Activated naive CD8-positive, alpha-beta T cell treated with anti-CD3 and anti-CD28 coated beads, Interleukin-2, amount 10 ng/mL, durations not matched to agents 7 days and 5 days (primary cell): ENCODE measurements around the gene BCL2L1. TPM values are rescaled to one million over a fixed set of nuclear protein-coding genes. Genes with fewer than 3 reads are reported as not detected.
A peak's percentile ranks its signal among the peaks of the same experiment; 100 is the strongest.

ENCODE experiments used
- ATAC-seq: fragments of 150-1000 bp; cut with Tn5 transposase; one replicate; pipeline ENCODE4 v1.10.0; 2021; ENCODE audit warnings: low read depth, moderate library complexity
- POLR2A ChIA-PET: fragments of 350-600 bp; sonication (Branson Sonifier 250); formaldehyde crosslinking; loops from one replicate; lab custom pipeline; 2021; ENCODE audit warnings: antibody characterized with exemption; lab: Charles Lee
- DNase-seq: peaks from one replicate; pipeline ENCODE4 v3.0.0; 2021
- H3K27ac Mint-ChIP-seq: one replicate; pipeline ENCODE4 v1.8.0; 2022; ENCODE audit warnings: mild to moderate bottlenecking, mixed read lengths
- H3K27me3 Mint-ChIP-seq: one replicate; pipeline ENCODE4 v1.8.0; 2022; ENCODE audit warnings: mild to moderate bottlenecking, moderate library complexity, mixed read lengths
- H3K36me3 Mint-ChIP-seq: one replicate; pipeline ENCODE4 v1.8.0; 2021; ENCODE audit warnings: mild to moderate bottlenecking, mixed read lengths
- H3K4me1 Mint-ChIP-seq: one replicate; pipeline ENCODE4 v1.8.0; 2021; ENCODE audit warnings: mixed read lengths
- H3K4me3 Mint-ChIP-seq: one replicate; pipeline ENCODE4 v1.8.0; 2022; ENCODE audit warnings: mild to moderate bottlenecking, moderate library complexity, mixed read lengths
- H3K9me3 Mint-ChIP-seq: one replicate; pipeline ENCODE4 v1.8.0; 2021; ENCODE audit warnings: mixed read lengths
- total RNA-seq, 2 experiments: library from RNA; stranded (reverse); gene quantifications; one replicate each; pipeline ENCODE4 v1.2.3, GENCODE V29; 2021

The BCL2L1 gene
- total RNA-seq, 2 experiments from 2014 or later: 61.7 to 64.5 TPM

- no peak overlapping the region for H3K4me3 Mint-ChIP-seq
- H3K27ac Mint-ChIP-seq: peak overlapping the region; percentile 13
- H3K27me3 Mint-ChIP-seq: no peaks in the 10 kb centered on the region
- H3K9me3 Mint-ChIP-seq: no peaks in the 10 kb centered on the region
- H3K4me1 Mint-ChIP-seq: peaks cover 66% of the 10 kb centered on the region
- ATAC-seq (no peak), DNase-seq (no peak)
- peaks cover 68% of the 10 kb centered on the region for H3K36me3 Mint-ChIP-seq
- POLR2A ChIA-PET: interaction anchor here (2.2 kb wide), 1 partner anchor 11 kb away, joined by 9 read pairs; no protein-coding TSS in a partner anchor
These were observed 12.1 kb downstream of the BCL2L1 start for GRCh38 chr20:31710423-31711108.

- POLR2A ChIA-PET: interaction anchor here (1.3 to 2.2 kb wide), 3 partner anchors 10 to 36 kb away, joined by 4 to 9 read pairs (median 4); partner anchors contain the start of gene BCL2L1
- Mint-ChIP-seq H3K4me3 (peak overlapping the region; percentile 8), H3K9me3 (no peaks in the 10 kb centered on the region), H3K27ac (no peak overlapping the region), H3K36me3 (peaks cover 63% of the 10 kb centered on the region), H3K27me3 (no peaks in the 10 kb centered on the region), H3K4me1 (peaks cover 64% of the 10 kb centered on the region)
- DNase-seq (no peak), ATAC-seq (no peak)
These were observed 12.7 kb downstream of the BCL2L1 start for GRCh38 chr20:31709939-31710338.

- ATAC-seq (no peak), DNase-seq (no peak)
- Mint-ChIP-seq H3K4me1 (peaks cover 62% of the 10 kb centered on the region), H3K27ac (peak overlapping the region; percentile 82), H3K9me3 (no peaks in the 10 kb centered on the region), H3K36me3 (peaks cover 60% of the 10 kb centered on the region), H3K27me3 (no peaks in the 10 kb centered on the region), H3K4me3 (peak overlapping the region; percentile 56)
- POLR2A ChIA-PET: interaction anchor here (0.7 to 2.2 kb wide), 4 partner anchors 10 to 42 kb away, joined by 3 to 7 read pairs (median 4); partner anchors contain the start of gene BCL2L1
These were observed 13.7 kb downstream of the BCL2L1 start for GRCh38 chr20:31708736-31709534.

GRCh38 chr20:31707994-31708735, 14.5 kb downstream of the BCL2L1 start:
- H3K4me1 Mint-ChIP-seq: peaks cover 57% of the 10 kb centered on the region
- DNase-seq: no peak
- H3K27ac Mint-ChIP-seq: peak overlapping the region; percentile 30
- no peaks in the 10 kb centered on the region for H3K9me3 Mint-ChIP-seq
- ATAC-seq: no peak
- no peaks in the 10 kb centered on the region for H3K27me3 Mint-ChIP-seq
- POLR2A ChIA-PET: interaction anchor here (1.3 to 2.2 kb wide), 3 partner anchors 11 to 34 kb away, joined by 4 to 7 read pairs (median 4); partner anchors contain the start of gene BCL2L1
- no peak overlapping the region for H3K4me3 Mint-ChIP-seq
- peaks cover 58% of the 10 kb centered on the region for H3K36me3 Mint-ChIP-seq

- no peak overlapping the region for H3K27ac Mint-ChIP-seq
- peaks cover 48% of the 10 kb centered on the region for H3K4me1 Mint-ChIP-seq
- no peak overlapping the region for H3K4me3 Mint-ChIP-seq
- peaks cover 54% of the 10 kb centered on the region for H3K36me3 Mint-ChIP-seq
- H3K9me3 Mint-ChIP-seq: no peaks in the 10 kb centered on the region
- ATAC-seq (no peak), DNase-seq (no peak)
- POLR2A ChIA-PET: interaction anchor here (0.7 to 2.2 kb wide), 3 partner anchors 12 to 904 kb away, joined by 6 to 7 read pairs (median 6); no protein-coding TSS in a partner anchor
- no peaks in the 10 kb centered on the region for H3K27me3 Mint-ChIP-seq
These were observed 15.4 kb downstream of the BCL2L1 start for GRCh38 chr20:31707258-31707615.

- no peak overlapping the region for H3K4me3 Mint-ChIP-seq
- peaks cover 52% of the 10 kb centered on the region for H3K4me1 Mint-ChIP-seq
- POLR2A ChIA-PET: interaction anchor here (0.7 to 1.3 kb wide), 4 partner anchors 17 to 905 kb away, joined by 3 to 6 read pairs (median 5); no protein-coding TSS in a partner anchor
- H3K9me3 Mint-ChIP-seq: no peaks in the 10 kb centered on the region
- DNase-seq (no peak), ATAC-seq (no peak)
- H3K36me3 Mint-ChIP-seq: peaks cover 55% of the 10 kb centered on the region
- no peaks in the 10 kb centered on the region for H3K27me3 Mint-ChIP-seq
- peak overlapping the region; percentile 9 for H3K27ac Mint-ChIP-seq
These were observed 15.9 kb downstream of the BCL2L1 start for GRCh38 chr20:31706607-31707257.

- peak overlapping the region; percentile 11 for H3K27ac Mint-ChIP-seq
- H3K27me3 Mint-ChIP-seq: no peaks in the 10 kb centered on the region
- POLR2A ChIA-PET: interaction anchor here (1.0 to 1.3 kb wide), 2 partner anchors 18 to 30 kb away, joined by 3 to 4 read pairs; no protein-coding TSS in a partner anchor
- no peaks in the 10 kb centered on the region for H3K9me3 Mint-ChIP-seq
- H3K36me3 Mint-ChIP-seq: peaks cover 54% of the 10 kb centered on the region
- H3K4me3 Mint-ChIP-seq: no peak overlapping the region
- ATAC-seq: no peak
- H3K4me1 Mint-ChIP-seq: peaks cover 52% of the 10 kb centered on the region
- DNase-seq: no peak
These were observed 16.8 kb downstream of the BCL2L1 start for GRCh38 chr20:31705598-31706597.

GRCh38 chr20:31705191-31705590, 17.5 kb downstream of the BCL2L1 start:
- POLR2A ChIA-PET: interaction anchor here (1.3 kb wide), 1 partner anchor 19 kb away, joined by 4 read pairs; no protein-coding TSS in a partner anchor
- Mint-ChIP-seq H3K27ac (no peak overlapping the region), H3K4me3 (no peak overlapping the region), H3K9me3 (no peaks in the 10 kb centered on the region), H3K27me3 (no peaks in the 10 kb centered on the region), H3K4me1 (peaks cover 53% of the 10 kb centered on the region), H3K36me3 (peaks cover 58% of the 10 kb centered on the region)
- DNase-seq: no peak
- no peak for ATAC-seq

GRCh38 chr20:31704225-31705119, 18.2 kb downstream of the BCL2L1 start:
- Mint-ChIP-seq H3K4me1 (peaks cover 56% of the 10 kb centered on the region), H3K9me3 (no peaks in the 10 kb centered on the region), H3K27ac (no peak overlapping the region), H3K27me3 (no peaks in the 10 kb centered on the region), H3K4me3 (no peak overlapping the region), H3K36me3 (peaks cover 56% of the 10 kb centered on the region)
- ATAC-seq (no peak), DNase-seq (no peak)
- POLR2A ChIA-PET: no interaction called here

- DNase-seq (no peak), ATAC-seq (no peak)
- Mint-ChIP-seq H3K36me3 (peaks cover 40% of the 10 kb centered on the region), H3K27ac (peak overlapping the region; percentile 47), H3K9me3 (no peaks in the 10 kb centered on the region), H3K4me3 (peak overlapping the region; percentile 1), H3K27me3 (no peaks in the 10 kb centered on the region), H3K4me1 (peaks cover 53% of the 10 kb centered on the region)
- POLR2A ChIA-PET: interaction anchor here (0.8 to 2.6 kb wide), 2 partner anchors 16 to 24 kb away, joined by 3 to 9 read pairs; no protein-coding TSS in a partner anchor
These were observed 21.1 kb downstream of the BCL2L1 start for GRCh38 chr20:31701591-31701990.

- H3K9me3 Mint-ChIP-seq: no peaks in the 10 kb centered on the region
These were observed 21.9 kb downstream of the BCL2L1 start for GRCh38 chr20:31700747-31701146.

More at GRCh38 chr20:31700747-31701146, 21.9 kb downstream of the BCL2L1 start:
- no peak for DNase-seq
- POLR2A ChIA-PET: interaction anchor here (1.5 to 3.3 kb wide), 5 partner anchors 10 to 26 kb away, joined by 4 to 12 read pairs (median 9); no protein-coding TSS in a partner anchor
- H3K36me3 Mint-ChIP-seq: peaks cover 37% of the 10 kb centered on the region
- H3K27ac Mint-ChIP-seq: peak overlapping the region; percentile 85
- no peak overlapping the region for H3K4me3 Mint-ChIP-seq
- H3K27me3 Mint-ChIP-seq: no peaks in the 10 kb centered on the region
- no peak for ATAC-seq
- H3K4me1 Mint-ChIP-seq: peaks cover 50% of the 10 kb centered on the region
